ENCODE data around the gene PTGFRN.

DNA sequence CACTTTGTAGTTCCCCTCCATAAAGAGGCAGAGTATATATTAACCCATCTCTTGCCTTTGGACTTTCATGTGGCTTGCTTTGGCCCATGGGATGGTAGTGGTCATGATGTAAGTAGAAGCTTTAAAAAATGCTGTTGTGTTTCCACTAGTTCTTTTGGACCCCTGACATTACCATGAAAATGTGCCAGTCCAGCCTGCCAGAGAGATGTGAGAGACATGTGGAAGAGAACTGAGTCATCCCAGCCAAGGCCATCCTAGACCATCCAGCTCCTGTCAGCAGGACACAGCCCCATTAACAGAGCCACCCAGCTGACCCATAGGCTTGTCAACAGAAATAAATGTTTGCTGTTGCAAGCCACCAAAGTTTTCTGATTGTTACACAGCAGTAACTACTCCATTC, 87.9 kb downstream of the PTGFRN start:
- TF ChIP-seq POLR2AphosphoS5 (IDR thresholded peaks at IDR 0.05; ENCODE audit: borderline replicate concordance, low read depth, low read length) (no peak), EZH2 (IDR thresholded peaks at IDR 0.05) (no peak), FOXP2 (optimal IDR thresholded peaks at IDR 0.05; ENCODE audit: control extremely low read depth, extremely low read length, insufficient read depth) (no peak)

All from SK-N-MC (cell line).